Fibroblast of lung (primary cell): ENCODE measurements around the gene KCNMA1. TPM values are rescaled to one million over a fixed set of nuclear protein-coding genes. Genes with fewer than 3 reads are reported as not detected.
A peak's percentile ranks its signal among the peaks of the same experiment; 100 is the strongest.

Experiments
- DNase-seq, 2 donors: peaks; one replicate each; pipeline versions ENCODE4 v3.0.0 to v3.0.0-alpha.2; 2010; ENCODE audit warnings: low read depth in 2 of 2
- H2AFZ ChIP-seq: 2 replicates; pipeline ENCODE4 v1.5.1; 2012; ENCODE audit warnings: low read length, control low read depth, inconsistent platforms
- H3K27ac ChIP-seq: 2 replicates; pipeline ENCODE4 v1.5.1; 2011; ENCODE audit warnings: low read length, control low read depth; ENCODE audit not compliant: insufficient read depth
- H3K27me3 ChIP-seq: 2 replicates; pipeline ENCODE4 v1.5.1; 2011; ENCODE audit warnings: mild to moderate bottlenecking, low read length; ENCODE audit not compliant: control insufficient read depth, insufficient read depth
- H3K36me3 ChIP-seq: 2 replicates; pipeline ENCODE4 v1.5.1; 2011; ENCODE audit warnings: low read length; ENCODE audit not compliant: control insufficient read depth, insufficient read depth
- H3K4me1 ChIP-seq: 2 replicates; pipeline ENCODE4 v1.5.1; 2011; ENCODE audit warnings: low read length; ENCODE audit not compliant: control insufficient read depth, insufficient read depth; ENCODE audit errors: extremely low read depth
- H3K4me2 ChIP-seq: 2 replicates; pipeline ENCODE4 v1.5.1; 2011; ENCODE audit warnings: low read length, control low read depth; ENCODE audit not compliant: insufficient read depth; ENCODE audit errors: extremely low read depth
- H3K4me3 ChIP-seq, 4 experiments: fragments of 200-600 bp in 1 of 4; sonication (generic) in 1 of 4; replicated peaks in 1 of 4; 2 replicates each; pipeline ENCODE4 v1.5.1; 2011 to 2016; ENCODE audit warnings: low read length in 4 of 4, low read depth in 3 of 4, mild to moderate bottlenecking in 3 of 4, control low read depth in 2 of 4, inconsistent platforms in 1 of 4, mixed read lengths in 1 of 4; ENCODE audit not compliant: insufficient read depth in 1 of 4; ENCODE audit errors: control extremely low read depth in 1 of 4
- H3K79me2 ChIP-seq: 2 replicates; pipeline ENCODE4 v1.5.1; 2012; ENCODE audit warnings: mild to moderate bottlenecking, low read length, inconsistent platforms; ENCODE audit not compliant: control insufficient read depth, insufficient read depth
- H3K9ac ChIP-seq: 2 replicates; pipeline ENCODE4 v1.5.1; 2011; ENCODE audit warnings: mild to moderate bottlenecking, low read length, control low read depth; ENCODE audit not compliant: insufficient read depth
- H3K9me3 ChIP-seq: 2 replicates; pipeline ENCODE4 v1.5.1; 2012; ENCODE audit warnings: low read depth, low read length; ENCODE audit not compliant: control insufficient read depth, insufficient read depth
- H4K20me1 ChIP-seq: 2 replicates; pipeline ENCODE4 v1.5.1; 2011; ENCODE audit warnings: low read length; ENCODE audit not compliant: control insufficient read depth, insufficient read depth; ENCODE audit errors: extremely low read depth
- EZH2 ChIP-seq: IDR thresholded peaks from 2 replicates; pipeline ENCODE4 v1.5.1; 2012; ENCODE audit warnings: low read length, control low read depth, mild to moderate bottlenecking; ENCODE audit errors: missing control alignments
- polyA plus RNA-seq, 2 donors: library from polyadenylated mRNA; depleted of rRNA in 1 of 2; stranded (reverse) in 1 of 2; unstranded in 1 of 2; fragments of >200 nt; gene quantifications; 2 replicates each; pipeline ENCODE4 v1.2.1, GENCODE V29; 2011 to 2012; ENCODE audit warnings: missing spikeins in 1 of 2
- total RNA-seq: library from RNA; depleted of rRNA; stranded (reverse); fragments of >200 nt; gene quantifications from 2 replicates; pipeline ENCODE4 v1.2.1, GENCODE V29; 2014
- TF ChIP-seq, protein P1 (sequence below), 2 donors: IDR thresholded peaks in 1 of 2; conservative IDR thresholded peaks in 1 of 2; 1 replicate in 1 of 2; 2 replicates in 1 of 2; pipeline ENCODE4 v1.5.1; 2011 to 2012; ENCODE audit warnings: low read length in 2 of 2, control low read depth in 1 of 2, inconsistent platforms in 1 of 2, low read depth in 1 of 2, mild to moderate bottlenecking in 1 of 2

The KCNMA1 gene
- total and polyA plus RNA-seq, 2 donors (not counting 1 experiment from before 2014, with no cell fraction given) = 31.0 to 138 TPM

DNA sequence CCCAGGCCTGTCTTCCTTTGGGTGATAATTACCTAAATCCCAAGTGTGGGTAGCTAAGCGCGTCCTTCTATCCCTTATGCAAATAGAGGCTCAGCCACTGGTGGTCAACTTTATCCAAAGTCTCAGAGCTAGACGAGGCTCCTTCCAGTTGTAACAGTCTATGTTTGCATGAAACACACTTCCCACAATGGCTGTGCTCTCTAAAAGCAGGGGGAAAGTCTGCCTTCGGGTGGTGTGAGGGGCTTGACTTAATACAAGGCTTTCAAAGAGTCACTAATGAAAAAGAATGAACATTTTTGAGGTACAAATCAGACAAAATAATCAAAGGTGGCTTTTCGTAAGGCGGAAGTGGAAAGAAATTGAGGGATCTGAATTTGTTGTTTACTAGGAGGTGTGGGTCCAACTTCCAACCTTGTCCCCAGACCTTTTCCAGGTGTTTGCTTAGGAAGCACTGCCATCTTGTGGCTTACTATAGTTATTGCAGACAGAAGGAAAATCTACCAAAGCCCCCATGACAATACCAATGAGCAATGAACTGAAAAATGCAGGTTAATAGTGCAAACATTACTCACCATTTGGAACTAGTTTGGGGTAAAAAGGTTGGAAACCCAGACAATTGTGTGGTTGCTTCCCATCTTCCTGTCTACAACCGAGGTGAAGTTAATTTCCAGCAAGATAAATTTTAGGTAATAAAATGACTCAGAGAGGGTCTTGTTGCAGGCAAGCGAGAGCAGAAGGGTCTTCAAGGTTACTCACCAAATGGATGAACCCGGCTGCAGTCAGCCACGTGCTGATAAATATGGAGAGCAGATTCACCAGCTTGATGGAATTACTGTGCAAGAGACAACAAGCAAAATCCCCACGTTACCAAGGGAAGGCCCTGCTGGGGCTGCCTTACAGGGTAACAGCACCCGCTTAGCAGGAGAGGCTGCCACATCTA lies 525.7 kb downstream of the KCNMA1 start:
- no peaks in the 10 kb centered on the region for H3K9me3 ChIP-seq
- H3K4me3 ChIP-seq = no peak overlapping the region
- no peak for TF ChIP-seq EZH2
- TF ChIP-seq, protein P1, sequence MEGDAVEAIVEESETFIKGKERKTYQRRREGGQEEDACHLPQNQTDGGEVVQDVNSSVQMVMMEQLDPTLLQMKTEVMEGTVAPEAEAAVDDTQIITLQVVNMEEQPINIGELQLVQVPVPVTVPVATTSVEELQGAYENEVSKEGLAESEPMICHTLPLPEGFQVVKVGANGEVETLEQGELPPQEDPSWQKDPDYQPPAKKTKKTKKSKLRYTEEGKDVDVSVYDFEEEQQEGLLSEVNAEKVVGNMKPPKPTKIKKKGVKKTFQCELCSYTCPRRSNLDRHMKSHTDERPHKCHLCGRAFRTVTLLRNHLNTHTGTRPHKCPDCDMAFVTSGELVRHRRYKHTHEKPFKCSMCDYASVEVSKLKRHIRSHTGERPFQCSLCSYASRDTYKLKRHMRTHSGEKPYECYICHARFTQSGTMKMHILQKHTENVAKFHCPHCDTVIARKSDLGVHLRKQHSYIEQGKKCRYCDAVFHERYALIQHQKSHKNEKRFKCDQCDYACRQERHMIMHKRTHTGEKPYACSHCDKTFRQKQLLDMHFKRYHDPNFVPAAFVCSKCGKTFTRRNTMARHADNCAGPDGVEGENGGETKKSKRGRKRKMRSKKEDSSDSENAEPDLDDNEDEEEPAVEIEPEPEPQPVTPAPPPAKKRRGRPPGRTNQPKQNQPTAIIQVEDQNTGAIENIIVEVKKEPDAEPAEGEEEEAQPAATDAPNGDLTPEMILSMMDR (conservative IDR thresholded peaks at IDR 0.05 in 1 of 2, IDR thresholded peaks at IDR 0.05 in 1 of 2; ENCODE audit: low read depth in 1 of 2, low read length in 2 of 2) = peak; percentile 77 to 82
- no peak overlapping the region for H3K9ac ChIP-seq
- peak overlapping the region; percentile 21 for H3K27ac ChIP-seq
- no peak overlapping the region for H2AFZ ChIP-seq
- H3K27me3 ChIP-seq = no peaks in the 10 kb centered on the region
- peak overlapping the region; percentile 4 for H3K4me2 ChIP-seq
- peak; percentile 76 to 95 for DNase-seq
- H3K79me2 ChIP-seq = no peaks in the 10 kb centered on the region
- H4K20me1 ChIP-seq = no peaks in the 10 kb centered on the region
- peaks cover 5% of the 10 kb centered on the region for H3K4me1 ChIP-seq
- H3K36me3 ChIP-seq = no peaks in the 10 kb centered on the region

DNA sequence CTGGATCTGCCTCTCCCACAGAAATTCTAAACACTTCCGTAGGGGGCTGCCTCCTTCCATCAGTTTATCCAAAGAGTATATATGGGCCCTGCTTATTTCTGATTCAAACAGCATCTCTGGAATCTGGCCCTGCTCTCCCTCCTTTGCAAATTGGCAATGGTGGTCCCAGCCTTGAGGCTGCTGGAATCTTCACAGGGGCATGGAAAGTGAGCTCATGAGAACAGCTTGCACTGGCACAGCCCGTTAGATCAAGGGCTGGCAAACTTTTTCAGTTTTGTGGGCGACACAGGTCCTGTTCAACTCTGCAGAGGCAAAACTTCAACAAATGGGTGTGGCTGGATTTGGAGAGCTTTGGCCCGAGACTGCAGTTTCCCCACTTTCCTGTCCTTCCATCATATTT lies 526.9 kb downstream of the KCNMA1 start:
- H3K27me3 ChIP-seq = no peaks in the 10 kb centered on the region
- no peaks in the 10 kb centered on the region for H3K79me2 ChIP-seq
- H3K4me3 ChIP-seq = no peak overlapping the region
- no peak for DNase-seq
- TF ChIP-seq, protein P1 (conservative IDR thresholded peaks at IDR 0.05 in 1 of 2, IDR thresholded peaks at IDR 0.05 in 1 of 2; ENCODE audit: low read depth in 1 of 2, low read length in 2 of 2) = no peak
- H3K9me3 ChIP-seq = no peaks in the 10 kb centered on the region
- H3K4me2 ChIP-seq = no peak overlapping the region
- H2AFZ ChIP-seq = no peak overlapping the region
- H3K36me3 ChIP-seq = no peaks in the 10 kb centered on the region
- no peak overlapping the region for H3K27ac ChIP-seq
- H3K9ac ChIP-seq = no peak overlapping the region
- H3K4me1 ChIP-seq = peaks cover 13% of the 10 kb centered on the region
- H4K20me1 ChIP-seq = no peaks in the 10 kb centered on the region

DNA sequence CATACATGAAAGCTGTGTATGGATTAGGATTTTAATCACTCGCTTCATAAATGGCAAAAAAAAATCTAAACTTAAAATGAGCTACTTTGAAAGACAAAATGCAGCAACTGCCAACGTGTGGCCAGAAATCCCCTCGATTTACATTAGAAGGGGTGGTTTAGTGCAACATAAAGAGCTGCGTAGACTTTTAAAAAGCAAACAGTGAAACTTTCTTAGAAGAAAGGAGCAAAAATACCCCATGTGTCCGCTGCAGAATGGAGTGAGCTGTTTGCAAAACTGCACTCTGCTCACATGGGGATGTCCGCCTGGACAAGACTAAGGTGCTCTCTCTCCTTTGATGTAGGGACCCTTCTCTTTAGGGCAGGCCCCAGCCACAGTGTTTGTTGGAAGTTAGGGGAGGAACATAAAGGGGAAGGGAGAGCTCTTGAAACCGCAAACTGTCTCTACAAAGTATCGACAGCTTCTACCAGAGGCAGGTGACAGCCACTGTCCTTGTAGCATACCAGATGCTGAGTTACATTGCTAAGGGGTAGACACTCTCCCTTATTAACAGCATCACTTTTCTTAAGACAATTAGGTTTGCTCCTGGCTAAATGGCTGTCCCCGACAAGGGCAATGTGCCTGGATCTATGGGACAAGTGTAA lies 528.1 kb downstream of the KCNMA1 start:
- Histone ChIP-seq H3K79me2 (no peaks in the 10 kb centered on the region), H3K27me3 (no peaks in the 10 kb centered on the region), H3K4me3 (no peak overlapping the region), H4K20me1 (no peaks in the 10 kb centered on the region), H3K9ac (no peak overlapping the region), H2AFZ (no peak overlapping the region), H3K9me3 (no peaks in the 10 kb centered on the region), H3K36me3 (no peaks in the 10 kb centered on the region), H3K4me1 (peaks cover 24% of the 10 kb centered on the region), H3K27ac (no peak overlapping the region), H3K4me2 (no peak overlapping the region)
- DNase-seq = no peak
- TF ChIP-seq, protein P1 (conservative IDR thresholded peaks at IDR 0.05 in 1 of 2, IDR thresholded peaks at IDR 0.05 in 1 of 2; ENCODE audit: low read depth in 1 of 2, low read length in 2 of 2) = no peak
- TF ChIP-seq EZH2 = no peak
